ENCODE measurements around the gene LRP5. TPM values are rescaled to one million over a fixed set of nuclear protein-coding genes. Genes with fewer than 3 reads are reported as not detected.

The LRP5 gene
- total RNA-seq, 2 donors from 2014 or later, result 0.73 to 3.0 TPM

GRCh38 chr11:68416070-68416578 lies 103.7 kb downstream of the LRP5 start:
- DNase-seq (no peak), ATAC-seq (no peak)
- peaks cover 6% of the 10 kb centered on the region for H3K4me1 Mint-ChIP-seq
- no peaks in the 10 kb centered on the region for H3K9me3 ChIP-seq (ENCODE audit: control insufficient read depth, low read length, poor library complexity, severe bottlenecking)
- H3K4me3 Mint-ChIP-seq, result no peak overlapping the region
- H3K36me3 Mint-ChIP-seq (ENCODE audit: low read depth), result peaks cover 4% of the 10 kb centered on the region
- peaks cover 7% of the 10 kb centered on the region for H3K27me3 Mint-ChIP-seq
- no peak overlapping the region for H3K27ac Mint-ChIP-seq

- H3K27ac Mint-ChIP-seq, result no peak overlapping the region
- peaks cover 7% of the 10 kb centered on the region for H3K27me3 Mint-ChIP-seq
- H3K4me3 Mint-ChIP-seq, result no peak overlapping the region
- peaks cover 6% of the 10 kb centered on the region for H3K4me1 Mint-ChIP-seq
- H3K9me3 ChIP-seq (ENCODE audit: control insufficient read depth, low read length, poor library complexity, severe bottlenecking), result no peaks in the 10 kb centered on the region
- DNase-seq (no peak), ATAC-seq (no peak)
- peaks cover 4% of the 10 kb centered on the region for H3K36me3 Mint-ChIP-seq (ENCODE audit: low read depth)
Measured at GRCh38 chr11:68418648-68419047, 106.3 kb downstream of the LRP5 start.

GRCh38 chr11:68420171-68420570 lies 107.8 kb downstream of the LRP5 start:
- peaks cover 6% of the 10 kb centered on the region for H3K4me1 Mint-ChIP-seq
- ATAC-seq, result no peak
- no peak overlapping the region for H3K4me3 Mint-ChIP-seq
- no peaks in the 10 kb centered on the region for H3K9me3 ChIP-seq (ENCODE audit: control insufficient read depth, low read length, poor library complexity, severe bottlenecking)
- peaks cover 4% of the 10 kb centered on the region for H3K36me3 Mint-ChIP-seq (ENCODE audit: low read depth)
- H3K27ac Mint-ChIP-seq, result no peak overlapping the region
- peaks cover 7% of the 10 kb centered on the region for H3K27me3 Mint-ChIP-seq
- DNase-seq, result no peak

GRCh38 chr11:68423481-68423880 lies 111.1 kb downstream of the LRP5 start:
- Mint-ChIP-seq H3K4me1 (no peaks in the 10 kb centered on the region), H3K4me3 (no peak overlapping the region), H3K27ac (no peak overlapping the region), H3K36me3 (ENCODE audit: low read depth) (no peaks in the 10 kb centered on the region), H3K27me3 (no peaks in the 10 kb centered on the region)
- no peaks in the 10 kb centered on the region for H3K9me3 ChIP-seq (ENCODE audit: control insufficient read depth, low read length, poor library complexity, severe bottlenecking)
- DNase-seq, result no peak
- no peak for ATAC-seq

- Mint-ChIP-seq H3K27ac (no peak overlapping the region), H3K27me3 (no peaks in the 10 kb centered on the region), H3K36me3 (ENCODE audit: low read depth) (no peaks in the 10 kb centered on the region), H3K4me1 (no peaks in the 10 kb centered on the region), H3K4me3 (no peak overlapping the region)
- ATAC-seq (no peak), DNase-seq (no peak)
- H3K9me3 ChIP-seq (ENCODE audit: control insufficient read depth, low read length, poor library complexity, severe bottlenecking), result no peaks in the 10 kb centered on the region
Measured at GRCh38 chr11:68424101-68424632, 111.8 kb downstream of the LRP5 start.

GRCh38 chr11:68424981-68425865 lies 112.8 kb downstream of the LRP5 start:
- Mint-ChIP-seq H3K4me1 (no peaks in the 10 kb centered on the region), H3K27ac (no peak overlapping the region), H3K27me3 (no peaks in the 10 kb centered on the region), H3K4me3 (no peak overlapping the region), H3K36me3 (ENCODE audit: low read depth) (no peaks in the 10 kb centered on the region)
- no peaks in the 10 kb centered on the region for H3K9me3 ChIP-seq (ENCODE audit: control insufficient read depth, low read length, poor library complexity, severe bottlenecking)
- ATAC-seq, result no peak
- no peak for DNase-seq

- H3K36me3 Mint-ChIP-seq (ENCODE audit: low read depth), result no peaks in the 10 kb centered on the region
- no peaks in the 10 kb centered on the region for H3K27me3 Mint-ChIP-seq
- H3K4me3 Mint-ChIP-seq, result no peak overlapping the region
- DNase-seq, result no peak
- no peaks in the 10 kb centered on the region for H3K4me1 Mint-ChIP-seq
- H3K9me3 ChIP-seq (ENCODE audit: control insufficient read depth, low read length, poor library complexity, severe bottlenecking), result no peaks in the 10 kb centered on the region
- no peak for ATAC-seq
- no peak overlapping the region for H3K27ac Mint-ChIP-seq
Measured at GRCh38 chr11:68425866-68426380, 113.5 kb downstream of the LRP5 start.

GRCh38 chr11:68429661-68430060 lies 117.3 kb downstream of the LRP5 start:
- no peaks in the 10 kb centered on the region for H3K36me3 Mint-ChIP-seq (ENCODE audit: low read depth)
- no peak for ATAC-seq

GRCh38 chr11:68430384-68430783 lies 118.0 kb downstream of the LRP5 start:
- ATAC-seq (no peak), DNase-seq (no peak)
- H3K36me3 Mint-ChIP-seq (ENCODE audit: low read depth), result no peaks in the 10 kb centered on the region
- H3K27ac Mint-ChIP-seq, result no peak overlapping the region
- no peaks in the 10 kb centered on the region for H3K9me3 ChIP-seq (ENCODE audit: control insufficient read depth, low read length, poor library complexity, severe bottlenecking)
- H3K27me3 Mint-ChIP-seq, result no peaks in the 10 kb centered on the region
- no peaks in the 10 kb centered on the region for H3K4me1 Mint-ChIP-seq
- H3K4me3 Mint-ChIP-seq, result no peak overlapping the region

More at GRCh38 chr11:68429661-68430060, 117.3 kb downstream of the LRP5 start:
- Mint-ChIP-seq H3K4me1 (no peaks in the 10 kb centered on the region), H3K27ac (no peak overlapping the region), H3K4me3 (no peak overlapping the region), H3K27me3 (no peaks in the 10 kb centered on the region)
- H3K9me3 ChIP-seq (ENCODE audit: control insufficient read depth, low read length, poor library complexity, severe bottlenecking), result no peaks in the 10 kb centered on the region
- no peak for DNase-seq

- no peak for DNase-seq
- H3K27ac Mint-ChIP-seq, result no peak overlapping the region
- ATAC-seq, result no peak
Measured at GRCh38 chr11:68430801-68431200, 118.4 kb downstream of the LRP5 start.

GRCh38 chr11:68431984-68432645 lies 119.7 kb downstream of the LRP5 start:
- no peaks in the 10 kb centered on the region for H3K9me3 ChIP-seq (ENCODE audit: control insufficient read depth, low read length, poor library complexity, severe bottlenecking)
- Mint-ChIP-seq H3K27me3 (no peaks in the 10 kb centered on the region), H3K27ac (no peak overlapping the region), H3K4me1 (no peaks in the 10 kb centered on the region), H3K36me3 (ENCODE audit: low read depth) (no peaks in the 10 kb centered on the region), H3K4me3 (no peak overlapping the region)
- DNase-seq (no peak), ATAC-seq (no peak)

More at GRCh38 chr11:68430801-68431200, 118.4 kb downstream of the LRP5 start:
- Mint-ChIP-seq H3K27me3 (no peaks in the 10 kb centered on the region), H3K4me1 (no peaks in the 10 kb centered on the region), H3K36me3 (ENCODE audit: low read depth) (no peaks in the 10 kb centered on the region), H3K4me3 (no peak overlapping the region)
- H3K9me3 ChIP-seq (ENCODE audit: control insufficient read depth, low read length, poor library complexity, severe bottlenecking), result no peaks in the 10 kb centered on the region

GRCh38 chr11:68432874-68433273 lies 120.5 kb downstream of the LRP5 start:
- Mint-ChIP-seq H3K27ac (no peak overlapping the region), H3K27me3 (no peaks in the 10 kb centered on the region), H3K4me1 (no peaks in the 10 kb centered on the region), H3K4me3 (no peak overlapping the region), H3K36me3 (ENCODE audit: low read depth) (no peaks in the 10 kb centered on the region)
- no peaks in the 10 kb centered on the region for H3K9me3 ChIP-seq (ENCODE audit: control insufficient read depth, low read length, poor library complexity, severe bottlenecking)
- ATAC-seq, result no peak
- DNase-seq, result no peak

- Mint-ChIP-seq H3K4me1 (no peaks in the 10 kb centered on the region), H3K27me3 (no peaks in the 10 kb centered on the region), H3K27ac (no peak overlapping the region), H3K36me3 (ENCODE audit: low read depth) (no peaks in the 10 kb centered on the region), H3K4me3 (no peak overlapping the region)
- DNase-seq (no peak), ATAC-seq (no peak)
- H3K9me3 ChIP-seq (ENCODE audit: control insufficient read depth, low read length, poor library complexity, severe bottlenecking), result no peaks in the 10 kb centered on the region
Measured at GRCh38 chr11:68433541-68433940, 121.2 kb downstream of the LRP5 start.
